Stimulated activated CD8-positive, alpha-beta memory T cell treated with anti-CD3 and anti-CD28 coated beads, Interleukin-4, amount 100 ng/mL, for 24 hours (primary cell): Measurements from ENCODE around the gene CDC42SE2.

Source experiments
- DNase-seq: peaks from one replicate; pipeline ENCODE4 v3.0.0-alpha.2; 2020; ENCODE audit warnings: low read depth

The CDC42SE2 gene

GRCh38 chr5:131441184-131441583, 177.3 kb downstream of the CDC42SE2 start:
- DNase-seq = no peak
